Endothelial cell (in vitro differentiated cells): ENCODE data around the gene COX6A1. TPM values are rescaled to one million over a fixed set of nuclear protein-coding genes. Genes with fewer than 3 reads are reported as not detected.

Source experiments
- DNase-seq: peaks from one replicate; pipeline ENCODE4 v3.0.0; 2021; ENCODE audit warnings: low spot score
- H3K27ac Mint-ChIP-seq: one replicate; pipeline ENCODE4 v1.8.0; 2021; ENCODE audit warnings: mixed read lengths, inconsistent platforms; ENCODE audit not compliant: unreplicated experiment
- H3K27me3 Mint-ChIP-seq: one replicate; pipeline ENCODE4 v1.8.0; 2021; ENCODE audit warnings: mild to moderate bottlenecking, moderate library complexity, mixed read lengths, inconsistent platforms; ENCODE audit not compliant: unreplicated experiment
- H3K36me3 Mint-ChIP-seq: one replicate; pipeline ENCODE4 v1.8.0; 2021; ENCODE audit warnings: mild to moderate bottlenecking, low read depth, mixed read lengths, inconsistent platforms; ENCODE audit not compliant: unreplicated experiment
- H3K4me1 Mint-ChIP-seq: one replicate; pipeline ENCODE4 v1.8.0; 2021; ENCODE audit warnings: mild to moderate bottlenecking, mixed read lengths, inconsistent platforms; ENCODE audit not compliant: unreplicated experiment
- H3K4me3 Mint-ChIP-seq: one replicate; pipeline ENCODE4 v1.8.0; 2021; ENCODE audit warnings: mild to moderate bottlenecking, mixed read lengths, inconsistent platforms; ENCODE audit not compliant: unreplicated experiment
- H3K9me3 Mint-ChIP-seq: one replicate; pipeline ENCODE4 v1.8.0; 2021; ENCODE audit warnings: mixed read lengths, inconsistent platforms; ENCODE audit not compliant: unreplicated experiment
- total RNA-seq: library from RNA; stranded (reverse); fragmentation: NEBNext Ultra II Directional; extraction: Animal tissue kit (Norgen Biotek cat#: 25700); gene quantifications from one replicate; pipeline ENCODE4 v1.2.1, GENCODE V29; 2021; ENCODE audit not compliant: unreplicated experiment
- TF ChIP-seq, protein P1 (sequence below): fragments of 200-600 bp; sonication (generic); IDR thresholded peaks from one replicate; pipeline ENCODE4 v1.5.0; 2021; ENCODE audit warnings: antibody characterized with exemption; ENCODE audit not compliant: unreplicated experiment

Gene COX6A1
- total RNA-seq, 1 donor from 2014 or later: 294 TPM

- H3K9me3 Mint-ChIP-seq: no peaks in the 10 kb centered on the region
Measured at GRCh38 chr12:120416490-120417216, 21.3 kb upstream of the COX6A1 start.

GRCh38 chr12:120417917-120418580 is 19.9 kb upstream of the COX6A1 start:
- TF ChIP-seq, protein P1, sequence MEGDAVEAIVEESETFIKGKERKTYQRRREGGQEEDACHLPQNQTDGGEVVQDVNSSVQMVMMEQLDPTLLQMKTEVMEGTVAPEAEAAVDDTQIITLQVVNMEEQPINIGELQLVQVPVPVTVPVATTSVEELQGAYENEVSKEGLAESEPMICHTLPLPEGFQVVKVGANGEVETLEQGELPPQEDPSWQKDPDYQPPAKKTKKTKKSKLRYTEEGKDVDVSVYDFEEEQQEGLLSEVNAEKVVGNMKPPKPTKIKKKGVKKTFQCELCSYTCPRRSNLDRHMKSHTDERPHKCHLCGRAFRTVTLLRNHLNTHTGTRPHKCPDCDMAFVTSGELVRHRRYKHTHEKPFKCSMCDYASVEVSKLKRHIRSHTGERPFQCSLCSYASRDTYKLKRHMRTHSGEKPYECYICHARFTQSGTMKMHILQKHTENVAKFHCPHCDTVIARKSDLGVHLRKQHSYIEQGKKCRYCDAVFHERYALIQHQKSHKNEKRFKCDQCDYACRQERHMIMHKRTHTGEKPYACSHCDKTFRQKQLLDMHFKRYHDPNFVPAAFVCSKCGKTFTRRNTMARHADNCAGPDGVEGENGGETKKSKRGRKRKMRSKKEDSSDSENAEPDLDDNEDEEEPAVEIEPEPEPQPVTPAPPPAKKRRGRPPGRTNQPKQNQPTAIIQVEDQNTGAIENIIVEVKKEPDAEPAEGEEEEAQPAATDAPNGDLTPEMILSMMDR: no peak
- no peak overlapping the region for H3K4me3 Mint-ChIP-seq
- no peak overlapping the region for H3K27ac Mint-ChIP-seq
- peaks cover 6% of the 10 kb centered on the region for H3K27me3 Mint-ChIP-seq
- H3K36me3 Mint-ChIP-seq: no peaks in the 10 kb centered on the region
- no peak for DNase-seq
- peaks cover 3% of the 10 kb centered on the region for H3K4me1 Mint-ChIP-seq
- no peaks in the 10 kb centered on the region for H3K9me3 Mint-ChIP-seq

More at GRCh38 chr12:120416490-120417216, 21.3 kb upstream of the COX6A1 start:
- Mint-ChIP-seq H3K4me3 (no peak overlapping the region), H3K27me3 (peaks cover 6% of the 10 kb centered on the region), H3K27ac (no peak overlapping the region), H3K4me1 (peaks cover 3% of the 10 kb centered on the region), H3K36me3 (no peaks in the 10 kb centered on the region)
- TF ChIP-seq, protein P1: no peak
- no peak for DNase-seq

- Mint-ChIP-seq H3K4me3 (no peak overlapping the region), H3K4me1 (no peaks in the 10 kb centered on the region), H3K27me3 (peaks cover under 1% of the 10 kb centered on the region), H3K9me3 (no peaks in the 10 kb centered on the region), H3K36me3 (no peaks in the 10 kb centered on the region), H3K27ac (no peak overlapping the region)
- no peak for DNase-seq
- TF ChIP-seq, protein P1: no peak
Measured at GRCh38 chr12:120421701-120422100, 16.2 kb upstream of the COX6A1 start.

DNA sequence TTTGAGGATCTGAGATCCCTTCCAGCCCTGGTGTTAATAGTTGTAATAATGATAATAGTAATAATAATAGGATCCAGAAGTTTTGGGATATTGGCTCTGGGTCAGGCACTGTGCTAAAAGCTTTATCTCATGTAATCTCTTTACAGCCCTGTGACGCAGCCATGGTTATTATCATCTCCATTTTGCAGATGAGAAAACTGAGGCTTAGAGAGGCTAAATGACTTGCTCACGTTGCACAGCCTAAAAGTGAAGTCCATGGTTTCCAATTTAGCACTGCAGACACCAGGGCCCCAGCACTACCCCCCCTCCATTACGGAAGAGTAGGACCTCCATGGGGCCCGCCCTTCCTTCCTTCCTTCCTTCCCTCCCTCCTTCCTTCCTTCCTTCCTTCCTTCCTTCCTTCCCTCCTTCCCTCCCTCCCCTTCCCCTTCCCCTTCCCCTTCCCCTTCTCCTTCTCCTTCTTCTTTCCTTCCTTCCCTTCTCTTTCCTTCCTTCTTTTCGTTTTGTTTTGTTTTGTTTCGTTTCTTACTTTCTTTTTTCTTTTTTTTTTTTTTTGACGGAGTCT is 14.9 kb upstream of the COX6A1 start:
- Mint-ChIP-seq H3K4me3 (no peak overlapping the region), H3K36me3 (no peaks in the 10 kb centered on the region), H3K4me1 (no peaks in the 10 kb centered on the region), H3K9me3 (no peaks in the 10 kb centered on the region), H3K27me3 (peaks cover 2% of the 10 kb centered on the region), H3K27ac (no peak overlapping the region)
- DNase-seq: no peak
- TF ChIP-seq, protein P1: no peak

GRCh38 chr12:120425797-120426196 is 12.1 kb upstream of the COX6A1 start:
- no peak for DNase-seq
- H3K27ac Mint-ChIP-seq: no peak overlapping the region
- no peak overlapping the region for H3K4me3 Mint-ChIP-seq
- H3K4me1 Mint-ChIP-seq: no peaks in the 10 kb centered on the region
- no peaks in the 10 kb centered on the region for H3K36me3 Mint-ChIP-seq
- TF ChIP-seq, protein P1: no peak
- peaks cover 2% of the 10 kb centered on the region for H3K27me3 Mint-ChIP-seq
- H3K9me3 Mint-ChIP-seq: no peaks in the 10 kb centered on the region
